HCT116 (cell line): ENCODE results near the gene PEX11A. TPM values are rescaled to one million over a fixed set of nuclear protein-coding genes. Genes with fewer than 3 reads are reported as not detected.

Experiments used
- ATAC-seq: fragments of 200-7000 bp; cut with Tn5 transposase; 2 replicates; pipeline ENCODE4 v1.9.1; 2020; ENCODE audit warnings: mild to moderate bottlenecking, moderate library complexity
- BruUV-seq: library from RNA; stranded (reverse); fragments of 400-500 nt; replicated peaks from 2 replicates; lab custom pipeline; 2021; lab: Mats Ljungman, UMichigan
- CTCF ChIA-PET: fragments of 300-600 bp; sonication (Branson Sonifier 250); formaldehyde crosslinking; loops from one replicate; lab custom pipeline; 2021; ENCODE audit warnings: antibody characterized with exemption; lab: Charles Lee
- POLR2A ChIA-PET: fragments of 300-600, 350-600 bp; sonication (Branson Sonifier 250); formaldehyde crosslinking; loops from one replicate; lab custom pipeline; 2021; ENCODE audit warnings: antibody characterized with exemption; lab: Charles Lee
- RAD21 ChIA-PET, 2 experiments: fragments of 300-600 bp; sonication (Branson Sonifier 250); formaldehyde crosslinking; loops; one replicate each; lab custom pipeline; 2023; ENCODE audit warnings: low total read pairs in 2 of 2; ENCODE audit not compliant: uncharacterized antibody in 2 of 2, unreplicated experiment in 2 of 2, low non-redundant PET in 1 of 2; lab: Charles Lee
- DNase-seq: peaks from one replicate; pipeline ENCODE4 v3.0.0-alpha.2; 2010; ENCODE audit warnings: low read depth, low spot score
- H2AFZ ChIP-seq: fragments of 200-600 bp; shearing (Covaris generic), sonication (generic); 2 replicates; pipeline ENCODE4 v1.6.1; 2017; ENCODE audit warnings: low read depth, mixed run types, mixed read lengths, antibody characterized with exemption, low read length; ENCODE audit not compliant: poor library complexity, severe bottlenecking
- H3K27ac ChIP-seq: 2 replicates; pipeline ENCODE4 v1.5.1; 2012; ENCODE audit warnings: low read depth, low read length
- H3K27me3 ChIP-seq: fragments of 200-600 bp; sonication (generic); 2 replicates; pipeline ENCODE4 v1.6.1; 2016; ENCODE audit warnings: mixed run types, low read length, mixed read lengths; ENCODE audit not compliant: insufficient read depth
- H3K36me3 ChIP-seq, 2 experiments: fragments of 200-500 bp in 1 of 2; fragments of 200-600 bp in 1 of 2; sonication (Bioruptor generic) in 1 of 2; sonication (generic) in 1 of 2; 2 replicates each; pipeline versions ENCODE4 v1.5.1 to v1.6.1; 2014 to 2016; ENCODE audit warnings: low read length in 2 of 2, inconsistent platforms in 1 of 2, mixed read lengths in 1 of 2, mixed run types in 1 of 2; ENCODE audit not compliant: insufficient read depth in 2 of 2, control insufficient read depth in 1 of 2
- H3K4me1 ChIP-seq, 2 experiments: fragments of 200-600 bp in 1 of 2; sonication (generic) in 1 of 2; 2 replicates each; pipeline versions ENCODE4 v1.5.1 to v1.6.1; 2012 to 2017; ENCODE audit warnings: low read length in 2 of 2, inconsistent platforms in 1 of 2, mild to moderate bottlenecking in 1 of 2, mixed read lengths in 1 of 2, mixed run types in 1 of 2, moderate library complexity in 1 of 2; ENCODE audit not compliant: insufficient read depth in 2 of 2, control insufficient read depth in 1 of 2
- H3K4me2 ChIP-seq: fragments of 200-600 bp; sonication (generic); 2 replicates; pipeline ENCODE4 v1.6.1; 2017; ENCODE audit warnings: mixed run types, low read length, mixed read lengths
- H3K4me3 ChIP-seq, 2 experiments: fragments of 200-600 bp in 1 of 2; sonication (generic) in 1 of 2; replicated peaks in 1 of 2; 2 replicates each; pipeline ENCODE4 v1.5.1; 2011 to 2016; ENCODE audit warnings: low read length in 2 of 2, control low read depth in 1 of 2, low read depth in 1 of 2, mild to moderate bottlenecking in 1 of 2, mixed read lengths in 1 of 2, mixed run types in 1 of 2
- H3K79me2 ChIP-seq: fragments of 200-600 bp; sonication (generic); 2 replicates; pipeline ENCODE4 v1.6.1; 2017; ENCODE audit warnings: mild to moderate bottlenecking, mixed run types, low read length, moderate library complexity, mixed read lengths; ENCODE audit not compliant: insufficient read depth
- H3K9ac ChIP-seq: fragments of 200-600 bp; sonication (generic); 2 replicates; pipeline ENCODE4 v1.6.1; 2016; ENCODE audit warnings: low read length, mixed read lengths
- H3K9me2 ChIP-seq: fragments of 200-600 bp; sonication (generic), shearing (Covaris generic); 2 replicates; pipeline ENCODE4 v1.6.1; 2017; ENCODE audit warnings: mixed run types, mild to moderate bottlenecking, moderate library complexity; ENCODE audit not compliant: insufficient read depth
- H3K9me3 ChIP-seq, 2 experiments: fragments of 200-500 bp in 1 of 2; fragments of 200-600 bp in 1 of 2; sonication (Bioruptor generic) in 1 of 2; sonication (generic) in 1 of 2; 2 replicates each; pipeline ENCODE4 v1.6.1; 2014 to 2017; ENCODE audit warnings: low read length in 2 of 2, mixed read lengths in 2 of 2, inconsistent platforms in 1 of 2, low read depth in 1 of 2, mild to moderate bottlenecking in 1 of 2, mixed run types in 1 of 2, moderate library complexity in 1 of 2; ENCODE audit not compliant: control insufficient read depth in 1 of 2, insufficient read depth in 1 of 2
- H4K20me1 ChIP-seq: fragments of 200-600 bp; sonication (generic), shearing (Covaris generic); 2 replicates; pipeline ENCODE4 v1.6.1; 2017; ENCODE audit warnings: mixed run types, mild to moderate bottlenecking, moderate library complexity; ENCODE audit not compliant: insufficient read depth
- CBX3 ChIP-seq: IDR thresholded peaks from 2 replicates; pipeline ENCODE4 v1.6.1; 2012; ENCODE audit warnings: low read depth
- CTCF ChIP-seq, 3 experiments: fragments of 200-600 bp in 1 of 3; sonication (generic) in 1 of 3; IDR thresholded peaks in 2 of 3; conservative IDR thresholded peaks in 1 of 3; 2 replicates each; pipeline ENCODE4 v1.5.1; 2012 to 2017; ENCODE audit warnings: low read depth in 2 of 3, low read length in 2 of 3, antibody characterized with exemption in 1 of 3, borderline replicate concordance in 1 of 3, control low read depth in 1 of 3, mild to moderate bottlenecking in 1 of 3, mixed read lengths in 1 of 3, mixed run types in 1 of 3, moderate library complexity in 1 of 3; ENCODE audit not compliant: insufficient read depth in 1 of 3
- EGR1 ChIP-seq: IDR thresholded peaks from 2 replicates; pipeline ENCODE4 v1.6.1; 2012; ENCODE audit warnings: low read depth
- ELF1 ChIP-seq: IDR thresholded peaks from 2 replicates; pipeline ENCODE4 v1.6.1; 2012; ENCODE audit warnings: low read depth, borderline replicate concordance
- EZH2 ChIP-seq: fragments of 200-600 bp; sonication (generic); IDR thresholded peaks from 2 replicates; pipeline ENCODE4 v1.6.1; 2017; ENCODE audit warnings: antibody characterized with exemption, mixed run types
- EZH2phosphoT487 ChIP-seq: fragments of 200-600 bp; IDR thresholded peaks from 2 replicates; pipeline ENCODE4 v1.6.1; 2018; ENCODE audit warnings: antibody characterized with exemption, borderline replicate concordance
- FOSL1 ChIP-seq: IDR thresholded peaks from 2 replicates; pipeline ENCODE4 v1.6.1; 2012; ENCODE audit warnings: low read depth
- JUND ChIP-seq: IDR thresholded peaks from 2 replicates; pipeline ENCODE4 v1.6.1; 2012
- POLR2A ChIP-seq: IDR thresholded peaks from 2 replicates; pipeline ENCODE4 v1.7.0; 2011; ENCODE audit warnings: borderline replicate concordance; ENCODE audit not compliant: insufficient read depth, insufficient read length; ENCODE audit errors: extremely low read depth
- POLR2AphosphoS5 ChIP-seq: IDR thresholded peaks from 2 replicates; pipeline ENCODE4 v1.6.1; 2011; ENCODE audit warnings: mild to moderate bottlenecking, low read depth, low read length, moderate library complexity
- RAD21 ChIP-seq: IDR thresholded peaks from 2 replicates; pipeline ENCODE4 v1.6.1; 2012; ENCODE audit warnings: low read depth, mild to moderate bottlenecking
- SIN3A ChIP-seq: IDR thresholded peaks from 2 replicates; pipeline ENCODE4 v1.6.1; 2012; ENCODE audit warnings: low read depth
- SRF ChIP-seq: IDR thresholded peaks from 2 replicates; pipeline ENCODE4 v1.6.1; 2012; ENCODE audit warnings: low read depth
- TCF7L2 ChIP-seq: IDR thresholded peaks from 2 replicates; pipeline ENCODE4 v1.7.0; 2011; ENCODE audit warnings: borderline replicate concordance, inconsistent platforms; ENCODE audit not compliant: insufficient read depth, insufficient read length; ENCODE audit errors: extremely low read depth
- YY1 ChIP-seq: IDR thresholded peaks from 2 replicates; pipeline ENCODE4 v1.6.1; 2011; ENCODE audit warnings: low read length, low read depth, moderate library complexity, mild to moderate bottlenecking; ENCODE audit not compliant: insufficient replicate concordance; ENCODE audit errors: extremely low read depth
- ZBTB33 ChIP-seq: IDR thresholded peaks from 2 replicates; pipeline ENCODE4 v1.6.1; 2011; ENCODE audit warnings: mild to moderate bottlenecking, low read length, moderate library complexity; ENCODE audit not compliant: insufficient replicate concordance; ENCODE audit errors: extremely low read depth
- ZFX ChIP-seq: fragments of 450-650 bp; IDR thresholded peaks from 2 replicates; pipeline ENCODE4 v1.6.1; 2017
- ZNF274 ChIP-seq: fragments of 200-500 bp; sonication (Bioruptor generic); IDR thresholded peaks from 2 replicates; pipeline ENCODE4 v1.6.1; 2014; ENCODE audit warnings: mild to moderate bottlenecking, low read depth, low read length, inconsistent platforms
- intact Hi-C: fragments of 100-400 bp; cut with micrococcal nuclease; formaldehyde crosslinking; loops from 2 replicates; pipeline ENCODE4 v1.10.0; 2022
- total RNA-seq: library from RNA; stranded (reverse); gene quantifications from one replicate; pipeline ENCODE4 v1.2.1, GENCODE V29; 2021; ENCODE audit not compliant: unreplicated experiment
- TF ChIP-seq, protein P1 (sequence below): IDR thresholded peaks from 2 replicates; pipeline ENCODE4 v1.6.1; 2012; ENCODE audit warnings: low read depth

Gene PEX11A
- total RNA-seq, 1 experiment from 2014 or later = 7.1 TPM

DNA sequence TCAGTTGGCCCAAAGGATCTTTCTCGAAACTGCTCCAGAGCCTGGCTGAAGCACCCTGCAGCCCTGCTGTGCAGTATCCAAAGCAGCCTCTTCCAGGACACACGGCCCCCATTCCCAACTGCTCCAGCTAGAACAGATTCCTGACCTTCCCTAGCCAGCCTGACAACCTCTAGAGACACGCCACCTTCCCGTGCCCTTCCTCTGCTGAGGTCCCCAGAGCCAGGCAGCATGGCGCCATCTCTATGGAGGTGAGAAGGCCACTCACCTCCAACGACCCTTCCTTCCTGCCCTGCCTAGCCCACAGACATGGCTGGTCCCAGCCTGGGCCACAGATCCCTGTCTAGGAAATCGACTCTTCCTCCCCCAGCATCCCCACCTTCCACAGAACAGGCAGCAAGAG lies 38.4 kb downstream of the PEX11A start:
- Histone ChIP-seq H2AFZ (no peak overlapping the region), H3K9ac (no peak overlapping the region), H3K27ac (no peak overlapping the region), H3K36me3 (no peaks in the 10 kb centered on the region), H3K4me3 (no peak overlapping the region), H4K20me1 (no peaks in the 10 kb centered on the region), H3K27me3 (no peaks in the 10 kb centered on the region), H3K9me3 (no peaks in the 10 kb centered on the region), H3K4me2 (no peak overlapping the region), H3K79me2 (no peaks in the 10 kb centered on the region), H3K9me2 (no peaks in the 10 kb centered on the region), H3K4me1 (peaks cover 0 to 3% of the 10 kb centered on the region in 2 experiments; a peak in 2 of 4 replicates)
- DNase-seq (no peak), ATAC-seq (no peak)
- POLR2A ChIA-PET = no interaction called here
- no peak for TF ChIP-seq JUND
- no peak for TF ChIP-seq TCF7L2
- TF ChIP-seq FOSL1 = no peak
- no peak for TF ChIP-seq ZFX
- TF ChIP-seq YY1 = no peak
- no peak for TF ChIP-seq ELF1
- no peak for TF ChIP-seq SIN3A
- no peak for TF ChIP-seq SRF
- no peak for TF ChIP-seq POLR2A
- TF ChIP-seq CTCF (IDR thresholded peaks at IDR 0.05 in 2 of 3, conservative IDR thresholded peaks at IDR 0.05 in 1 of 3; ENCODE audit: borderline replicate concordance in 1 of 3, insufficient read depth in 1 of 3, low read depth in 2 of 3, low read length in 2 of 3) = no peak
- no peak for TF ChIP-seq RAD21
- TF ChIP-seq EZH2phosphoT487 = no peak
- TF ChIP-seq, protein P1, sequence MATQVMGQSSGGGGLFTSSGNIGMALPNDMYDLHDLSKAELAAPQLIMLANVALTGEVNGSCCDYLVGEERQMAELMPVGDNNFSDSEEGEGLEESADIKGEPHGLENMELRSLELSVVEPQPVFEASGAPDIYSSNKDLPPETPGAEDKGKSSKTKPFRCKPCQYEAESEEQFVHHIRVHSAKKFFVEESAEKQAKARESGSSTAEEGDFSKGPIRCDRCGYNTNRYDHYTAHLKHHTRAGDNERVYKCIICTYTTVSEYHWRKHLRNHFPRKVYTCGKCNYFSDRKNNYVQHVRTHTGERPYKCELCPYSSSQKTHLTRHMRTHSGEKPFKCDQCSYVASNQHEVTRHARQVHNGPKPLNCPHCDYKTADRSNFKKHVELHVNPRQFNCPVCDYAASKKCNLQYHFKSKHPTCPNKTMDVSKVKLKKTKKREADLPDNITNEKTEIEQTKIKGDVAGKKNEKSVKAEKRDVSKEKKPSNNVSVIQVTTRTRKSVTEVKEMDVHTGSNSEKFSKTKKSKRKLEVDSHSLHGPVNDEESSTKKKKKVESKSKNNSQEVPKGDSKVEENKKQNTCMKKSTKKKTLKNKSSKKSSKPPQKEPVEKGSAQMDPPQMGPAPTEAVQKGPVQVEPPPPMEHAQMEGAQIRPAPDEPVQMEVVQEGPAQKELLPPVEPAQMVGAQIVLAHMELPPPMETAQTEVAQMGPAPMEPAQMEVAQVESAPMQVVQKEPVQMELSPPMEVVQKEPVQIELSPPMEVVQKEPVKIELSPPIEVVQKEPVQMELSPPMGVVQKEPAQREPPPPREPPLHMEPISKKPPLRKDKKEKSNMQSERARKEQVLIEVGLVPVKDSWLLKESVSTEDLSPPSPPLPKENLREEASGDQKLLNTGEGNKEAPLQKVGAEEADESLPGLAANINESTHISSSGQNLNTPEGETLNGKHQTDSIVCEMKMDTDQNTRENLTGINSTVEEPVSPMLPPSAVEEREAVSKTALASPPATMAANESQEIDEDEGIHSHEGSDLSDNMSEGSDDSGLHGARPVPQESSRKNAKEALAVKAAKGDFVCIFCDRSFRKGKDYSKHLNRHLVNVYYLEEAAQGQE = no peak
- no peak for TF ChIP-seq EGR1
- TF ChIP-seq EZH2 = no peak
- no peak for TF ChIP-seq ZBTB33
- no peak for TF ChIP-seq CBX3
- no peak for TF ChIP-seq ZNF274
- TF ChIP-seq POLR2AphosphoS5 = no peak
- intact Hi-C loops = no loop called here
- CTCF ChIA-PET = no interaction called here
- no TSS peak for BruUV-seq
- RAD21 ChIA-PET = no interaction called here
